Measurements from ENCODE around the gene IL1RAP.

DNA sequence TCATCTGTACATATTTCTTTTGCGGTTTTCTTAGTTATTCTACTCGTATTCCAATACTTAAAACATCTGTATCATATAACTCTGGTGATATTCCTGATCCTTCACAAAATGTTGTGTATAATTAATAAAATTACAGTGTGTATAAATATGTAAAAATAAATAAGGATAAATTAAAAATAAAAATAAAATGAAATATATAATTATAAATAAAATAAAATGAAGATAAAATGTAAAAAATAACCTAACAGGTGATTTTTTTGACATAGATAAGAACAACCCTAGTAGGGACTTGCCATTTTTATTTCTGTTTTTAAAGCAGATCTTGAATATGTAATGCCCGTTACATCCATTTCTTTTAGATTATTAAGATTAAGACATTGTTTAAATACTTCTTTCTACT is 25.6 kb downstream of the IL1RAP start:
- TF ChIP-seq, protein P1, sequence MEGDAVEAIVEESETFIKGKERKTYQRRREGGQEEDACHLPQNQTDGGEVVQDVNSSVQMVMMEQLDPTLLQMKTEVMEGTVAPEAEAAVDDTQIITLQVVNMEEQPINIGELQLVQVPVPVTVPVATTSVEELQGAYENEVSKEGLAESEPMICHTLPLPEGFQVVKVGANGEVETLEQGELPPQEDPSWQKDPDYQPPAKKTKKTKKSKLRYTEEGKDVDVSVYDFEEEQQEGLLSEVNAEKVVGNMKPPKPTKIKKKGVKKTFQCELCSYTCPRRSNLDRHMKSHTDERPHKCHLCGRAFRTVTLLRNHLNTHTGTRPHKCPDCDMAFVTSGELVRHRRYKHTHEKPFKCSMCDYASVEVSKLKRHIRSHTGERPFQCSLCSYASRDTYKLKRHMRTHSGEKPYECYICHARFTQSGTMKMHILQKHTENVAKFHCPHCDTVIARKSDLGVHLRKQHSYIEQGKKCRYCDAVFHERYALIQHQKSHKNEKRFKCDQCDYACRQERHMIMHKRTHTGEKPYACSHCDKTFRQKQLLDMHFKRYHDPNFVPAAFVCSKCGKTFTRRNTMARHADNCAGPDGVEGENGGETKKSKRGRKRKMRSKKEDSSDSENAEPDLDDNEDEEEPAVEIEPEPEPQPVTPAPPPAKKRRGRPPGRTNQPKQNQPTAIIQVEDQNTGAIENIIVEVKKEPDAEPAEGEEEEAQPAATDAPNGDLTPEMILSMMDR (IDR thresholded peaks at IDR 0.05; ENCODE audit: extremely low read depth in 1 of 2, insufficient read depth in 1 of 2, low read depth in 1 of 2, low read length in 2 of 2): no peak
- TF ChIP-seq POLR2A (IDR thresholded peaks at IDR 0.05; ENCODE audit: low read depth, low read length) (no peak), GATA2 (IDR thresholded peaks at IDR 0.05; ENCODE audit: insufficient read depth, insufficient read length, low read depth, low read length) (no peak), POLR2AphosphoS5 (IDR thresholded peaks at IDR 0.05; ENCODE audit: insufficient read depth, low read depth, low read length) (no peak), MYC (IDR thresholded peaks at IDR 0.05; ENCODE audit: low read depth, low read length) (no peak)
- TF ChIP-seq, protein P2, sequence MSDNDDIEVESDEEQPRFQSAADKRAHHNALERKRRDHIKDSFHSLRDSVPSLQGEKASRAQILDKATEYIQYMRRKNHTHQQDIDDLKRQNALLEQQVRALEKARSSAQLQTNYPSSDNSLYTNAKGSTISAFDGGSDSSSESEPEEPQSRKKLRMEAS (IDR thresholded peaks at IDR 0.05; ENCODE audit: insufficient read depth, insufficient read length): no peak

Data from endothelial cell of umbilical vein (primary cell).